GM19023 (cell line): ENCODE results near the gene SFTPB.
"Not testable (repeated sequence)": the region's sequence is repeated elsewhere in the genome, so short reads cannot be mapped to it uniquely, and the experiment has no call there.

Source experiments
- ATAC-seq: cut with Tn5 transposase; IDR thresholded peaks from one replicate; pipeline ENCODE4 v1.9.1; 2021; ENCODE audit warnings: mild to moderate bottlenecking, moderate library complexity; ENCODE audit not compliant: unreplicated experiment

Gene SFTPB

GRCh38 chr2:85678794-85679672, 11.0 kb upstream of the SFTPB start:
- ATAC-seq = peak; percentile 85

- no peak for ATAC-seq
Observed at GRCh38 chr2:85678377-85678776, 10.4 kb upstream of the SFTPB start.

DNA sequence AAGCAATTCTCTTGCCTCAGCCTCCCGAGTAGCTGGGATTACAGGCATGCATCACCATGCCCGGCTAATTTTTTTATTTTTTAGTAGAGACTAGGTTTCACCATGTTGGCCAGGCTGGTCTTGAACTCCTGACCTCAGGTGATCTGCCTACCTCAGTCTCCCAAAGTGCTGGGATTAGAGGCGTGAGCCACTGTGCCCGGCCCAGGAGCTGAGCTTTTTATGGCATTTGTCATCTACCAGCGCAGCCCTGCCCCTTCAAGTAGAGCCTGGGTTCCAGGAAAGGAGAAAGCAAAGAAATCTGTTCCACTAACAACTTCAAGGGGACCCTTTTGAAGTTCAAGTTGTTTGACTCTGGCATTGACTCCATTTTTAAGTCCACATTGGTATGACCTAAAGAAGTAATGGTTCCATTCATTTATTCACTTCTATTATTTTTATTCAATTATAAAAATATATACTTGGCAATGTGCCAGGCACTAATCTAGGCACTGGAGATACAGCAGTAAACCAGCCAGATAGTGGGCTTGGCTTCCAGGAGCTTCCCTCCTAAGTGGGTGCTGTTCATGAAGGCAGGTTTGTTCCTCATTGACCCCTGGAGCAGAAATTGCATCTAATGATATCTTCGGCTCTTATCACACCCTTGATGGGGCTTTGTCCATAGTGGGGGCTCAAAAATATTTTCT, 8.0 kb upstream of the SFTPB start:
- ATAC-seq = no peak

GRCh38 chr2:85675427-85675826, 7.4 kb upstream of the SFTPB start:
- no peak for ATAC-seq

DNA sequence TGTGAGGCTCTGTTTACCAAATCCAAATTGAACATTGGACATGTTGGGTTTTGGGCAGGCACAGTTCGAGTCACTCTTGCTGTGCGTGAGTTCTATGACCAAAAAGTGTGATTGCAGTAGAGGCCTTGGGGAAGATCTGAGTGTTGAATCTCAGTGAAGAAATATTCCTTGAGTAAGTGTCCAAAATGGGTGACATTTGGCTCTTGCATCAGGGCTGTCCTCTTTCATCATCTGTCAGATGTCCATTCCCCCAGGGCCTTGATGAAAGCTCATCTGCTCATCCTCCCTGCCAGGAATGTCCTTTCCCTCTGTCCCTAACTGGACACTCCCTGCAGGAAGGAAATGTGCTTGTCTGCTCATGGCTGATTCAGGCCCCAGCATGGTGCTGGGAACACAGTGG, 6.4 kb upstream of the SFTPB start:
- no peak for ATAC-seq

- ATAC-seq = no peak
Observed at GRCh38 chr2:85673716-85674375, 5.8 kb upstream of the SFTPB start.

DNA sequence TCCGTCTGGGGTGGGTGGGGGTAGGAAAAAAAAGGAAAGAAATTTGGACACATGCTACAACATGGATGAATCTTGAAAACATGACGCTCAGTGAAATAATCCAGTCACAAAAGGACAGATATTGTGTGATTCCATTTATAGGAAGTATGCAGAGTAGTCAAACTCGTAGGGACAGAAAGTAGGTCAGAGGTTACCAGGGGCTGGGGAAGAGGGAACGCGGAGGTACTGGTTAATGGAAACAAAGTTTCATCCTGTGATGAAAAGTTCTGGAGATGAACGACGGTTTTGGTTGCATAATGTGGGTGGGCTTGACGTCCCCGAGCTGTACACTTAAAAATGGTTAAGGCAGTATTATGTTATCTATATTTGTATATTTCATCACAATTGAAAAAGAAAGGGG, 4.5 kb upstream of the SFTPB start:
- ATAC-seq = no peak

- not testable (repeated sequence) for ATAC-seq
Observed at GRCh38 chr2:85670416-85670815, 2.4 kb upstream of the SFTPB start.

DNA sequence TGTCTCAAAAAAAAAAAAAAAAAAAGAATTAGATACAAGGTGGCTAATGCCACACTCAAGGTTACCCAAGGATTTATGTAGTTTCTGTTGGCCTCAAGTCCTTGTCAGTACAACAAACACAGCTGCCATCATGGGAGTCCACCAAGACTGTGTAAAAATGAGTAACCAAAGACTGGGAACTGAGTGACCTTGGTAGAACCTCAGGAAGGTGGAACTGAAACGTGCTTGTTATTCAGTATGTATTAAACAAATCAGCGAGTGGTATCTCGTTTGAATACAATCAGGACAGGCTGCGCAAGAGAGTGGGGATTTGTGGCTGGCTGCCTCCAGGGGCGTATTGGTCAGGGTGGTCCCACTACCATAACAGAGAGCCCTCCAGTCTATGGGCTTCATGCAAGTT, 1.6 kb upstream of the SFTPB start:
- peak; percentile 70 for ATAC-seq

- ATAC-seq = no peak
Observed at GRCh38 chr2:85668857-85669142, 801 bp upstream of the SFTPB start.

- no peak for ATAC-seq
Observed at GRCh38 chr2:85667561-85668008, 414 bp downstream of the SFTPB start.

DNA sequence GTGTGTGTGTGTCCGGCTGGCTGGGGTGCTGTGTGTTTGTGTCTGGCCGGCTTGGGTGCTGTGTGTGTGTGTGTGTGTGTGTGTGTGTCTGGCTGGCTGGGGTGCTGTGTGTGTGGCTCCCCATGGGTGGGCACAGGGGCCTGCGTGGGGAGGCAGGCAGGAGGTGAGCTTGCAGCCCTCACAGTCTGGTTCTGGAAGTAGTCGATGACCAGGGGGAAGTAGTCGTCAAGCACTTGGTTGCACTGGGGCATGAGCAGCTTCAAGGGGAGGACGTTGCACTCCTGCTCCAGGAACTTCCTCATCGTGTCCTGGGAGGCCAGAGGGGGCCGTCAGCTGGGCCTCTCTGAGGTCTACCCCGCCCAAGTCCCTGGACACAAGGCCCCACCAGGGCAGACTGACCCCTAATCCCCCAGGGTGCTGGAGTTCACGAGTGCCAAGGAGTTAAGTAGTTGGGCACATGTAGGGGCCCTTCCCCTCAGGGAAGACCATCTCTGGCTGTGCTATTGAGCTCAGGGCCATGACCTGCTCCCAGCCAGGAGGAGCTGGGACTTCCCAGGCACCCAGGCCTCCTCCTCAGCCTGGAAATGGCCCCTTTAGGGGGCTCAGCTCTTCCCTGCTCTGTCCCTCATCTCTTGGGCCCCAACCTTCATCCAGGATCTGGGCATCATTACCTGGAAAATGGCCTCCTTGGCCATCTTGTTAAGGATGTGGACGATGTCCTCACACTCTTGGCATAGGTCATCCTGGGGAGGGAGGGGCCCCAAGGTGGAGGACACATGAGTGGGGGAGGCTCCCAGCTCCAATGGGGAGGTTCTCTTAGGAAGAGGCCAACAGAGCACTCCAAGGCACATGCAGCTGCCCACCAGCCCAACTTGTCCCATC, 1.3 kb downstream of the SFTPB start:
- ATAC-seq = no peak

DNA sequence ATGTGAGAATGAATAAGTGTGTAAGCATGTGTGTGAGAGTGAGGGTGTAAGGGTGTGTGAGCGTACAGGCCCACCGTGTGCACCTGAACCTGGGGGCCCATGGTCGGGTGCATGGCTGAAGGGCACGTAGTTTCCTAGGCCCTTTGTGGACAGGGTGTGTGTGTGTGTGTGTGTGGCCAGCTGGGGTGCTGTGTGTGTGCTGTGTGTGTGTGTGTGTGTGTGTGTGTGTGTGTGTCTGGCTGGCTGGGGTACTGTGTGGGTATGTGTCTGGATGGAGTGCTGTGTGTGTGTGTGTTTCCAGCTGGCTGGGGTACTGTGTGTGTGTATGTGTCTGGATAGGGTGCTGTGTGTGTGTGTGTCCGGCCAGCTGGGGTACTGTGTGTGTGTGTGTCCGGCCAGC, 2.0 kb downstream of the SFTPB start:
- ATAC-seq = no peak

DNA sequence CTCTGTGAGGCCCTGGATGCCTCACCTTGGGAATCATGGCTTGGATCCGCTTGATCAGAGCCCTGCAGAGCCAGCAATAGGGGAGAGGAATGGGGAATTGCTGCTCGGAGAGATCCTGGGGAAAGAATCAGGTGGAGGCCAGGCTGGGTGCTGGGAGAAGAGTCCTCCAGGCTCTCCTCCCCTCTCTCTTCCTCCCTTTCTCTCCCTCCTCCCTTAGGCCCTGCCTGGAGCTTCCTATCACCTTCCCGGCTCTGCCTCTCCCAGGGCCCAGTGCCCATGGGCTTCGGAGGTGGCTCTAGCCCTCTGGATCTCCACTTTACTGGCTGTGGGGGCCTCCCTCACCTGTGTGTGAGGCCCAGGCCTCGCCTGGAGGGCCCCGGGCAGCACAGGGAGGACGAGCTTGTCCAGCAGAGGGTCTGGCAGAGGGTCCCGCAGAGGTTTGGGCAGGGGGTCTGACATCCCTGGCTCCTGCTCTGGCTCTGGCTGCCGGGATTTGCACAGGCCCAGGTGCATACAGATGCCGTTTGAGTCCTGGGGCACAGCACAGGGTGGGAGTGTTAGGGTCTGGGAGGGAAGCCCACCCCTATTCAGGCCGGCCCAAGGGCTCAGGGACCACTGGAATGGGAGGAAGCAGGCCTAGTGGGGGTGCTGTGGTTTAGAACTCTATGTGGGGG, 2.6 kb downstream of the SFTPB start:
- ATAC-seq = no peak

- ATAC-seq = no peak
Observed at GRCh38 chr2:85663594-85664565, 4.1 kb downstream of the SFTPB start.

- ATAC-seq = no peak
Observed at GRCh38 chr2:85662899-85663593, 5.0 kb downstream of the SFTPB start.

GRCh38 chr2:85661139-85661858, 6.7 kb downstream of the SFTPB start:
- ATAC-seq = no peak

GRCh38 chr2:85660725-85661124, 7.3 kb downstream of the SFTPB start:
- ATAC-seq = no peak
